ENCODE measurements around the gene GRK5.

GRCh38 chr10:119388849-119389345 is 181.5 kb downstream of the GRK5 start:
- no peak for TF ChIP-seq ZNF232 (CRISPR knock-in tag; IDR thresholded peaks at IDR 0.05)
- no peak for TF ChIP-seq CTCF (IDR thresholded peaks at IDR 0.05)
- TF ChIP-seq NFYB (CRISPR knock-in tag; conservative IDR thresholded peaks at IDR 0.05; ENCODE audit: low read depth), result no peak
- no peak for TF ChIP-seq FOXK1 (CRISPR knock-in tag; IDR thresholded peaks at IDR 0.05)
- no peak for TF ChIP-seq TP53 (CRISPR knock-in tag; IDR thresholded peaks at IDR 0.05)
- no peak for TF ChIP-seq MAX (CRISPR knock-in tag; IDR thresholded peaks at IDR 0.05)
- no peak for TF ChIP-seq NR2C2 (CRISPR knock-in tag; IDR thresholded peaks at IDR 0.05)
- TF ChIP-seq E2F1 (CRISPR knock-in tag; IDR thresholded peaks at IDR 0.05), result no peak
- TF ChIP-seq JAZF1 (CRISPR knock-in tag; IDR thresholded peaks at IDR 0.05), result no peak
